Rectal smooth muscle tissue (tissue), 1 donor: ENCODE results near the gene PTTG2.
"Not testable (repeated sequence)": the region's sequence is repeated elsewhere in the genome, so short reads cannot be mapped to it uniquely, and the experiment has no call there.

Source experiments
- H3K27ac ChIP-seq: one replicate; pipeline ENCODE4 v1.7.0; 2013; ENCODE audit warnings: low read depth, low read length, inconsistent platforms
- H3K27me3 ChIP-seq: one replicate; pipeline ENCODE4 v1.7.0; 2013; ENCODE audit warnings: low read length; ENCODE audit not compliant: control insufficient read depth, insufficient read depth
- H3K36me3 ChIP-seq: one replicate; pipeline ENCODE4 v1.7.0; 2013; ENCODE audit warnings: low read length; ENCODE audit not compliant: control insufficient read depth, insufficient read depth
- H3K4me1 ChIP-seq: one replicate; pipeline ENCODE4 v1.7.0; 2013; ENCODE audit warnings: low read length; ENCODE audit not compliant: control insufficient read depth, insufficient read depth
- H3K4me3 ChIP-seq: one replicate; pipeline ENCODE4 v1.7.0; 2013; ENCODE audit warnings: low read length
- H3K9ac ChIP-seq: one replicate; pipeline ENCODE4 v1.7.0; 2013; ENCODE audit warnings: low read length

Gene PTTG2

GRCh38 chr4:37964734-37965457, 4.7 kb downstream of the PTTG2 start:
- Histone ChIP-seq H3K36me3 (no peaks in the 10 kb centered on the region), H3K9ac (no peak overlapping the region), H3K4me1 (peaks cover 8% of the 10 kb centered on the region), H3K4me3 (no peak overlapping the region), H3K27ac (no peak overlapping the region), H3K27me3 (no peaks in the 10 kb centered on the region)

GRCh38 chr4:37966044-37966443, 5.8 kb downstream of the PTTG2 start:
- Histone ChIP-seq H3K4me3 (no peak overlapping the region), H3K4me1 (peaks cover 11% of the 10 kb centered on the region), H3K27ac (no peak overlapping the region), H3K9ac (no peak overlapping the region), H3K36me3 (no peaks in the 10 kb centered on the region), H3K27me3 (no peaks in the 10 kb centered on the region)

- H3K36me3 ChIP-seq, result no peaks in the 10 kb centered on the region
- H3K9ac ChIP-seq, result no peak overlapping the region
- no peak overlapping the region for H3K4me3 ChIP-seq
- H3K27me3 ChIP-seq, result no peaks in the 10 kb centered on the region
- peaks cover 11% of the 10 kb centered on the region for H3K4me1 ChIP-seq
- peak overlapping the region; percentile 14 for H3K27ac ChIP-seq
These were observed 7.5 kb downstream of the PTTG2 start for GRCh38 chr4:37967736-37968135.

- Histone ChIP-seq H3K27ac (no peak overlapping the region), H3K4me3 (no peak overlapping the region), H3K4me1 (peaks cover 11% of the 10 kb centered on the region), H3K36me3 (no peaks in the 10 kb centered on the region), H3K9ac (no peak overlapping the region), H3K27me3 (no peaks in the 10 kb centered on the region)
These were observed 8.5 kb downstream of the PTTG2 start for GRCh38 chr4:37968747-37969146.

- H3K4me1 ChIP-seq, result peaks cover 11% of the 10 kb centered on the region
- no peak overlapping the region for H3K9ac ChIP-seq
- peak overlapping the region; percentile 50 for H3K27ac ChIP-seq
- no peaks in the 10 kb centered on the region for H3K27me3 ChIP-seq
- H3K36me3 ChIP-seq, result no peaks in the 10 kb centered on the region
- H3K4me3 ChIP-seq, result no peak overlapping the region
These were observed 10.5 kb downstream of the PTTG2 start for GRCh38 chr4:37970702-37971101.

GRCh38 chr4:37971202-37971601, 11.0 kb downstream of the PTTG2 start:
- Histone ChIP-seq H3K4me3 (no peak overlapping the region), H3K27ac (peak overlapping the region; percentile 50), H3K27me3 (no peaks in the 10 kb centered on the region), H3K9ac (no peak overlapping the region), H3K4me1 (peaks cover 11% of the 10 kb centered on the region), H3K36me3 (no peaks in the 10 kb centered on the region)

GRCh38 chr4:37973441-37973840, 13.2 kb downstream of the PTTG2 start:
- H3K4me1 ChIP-seq, result peaks cover 8% of the 10 kb centered on the region
- H3K9ac ChIP-seq, result no peak overlapping the region
- H3K27ac ChIP-seq, result no peak overlapping the region
- H3K4me3 ChIP-seq, result no peak overlapping the region
- H3K36me3 ChIP-seq, result no peaks in the 10 kb centered on the region
- H3K27me3 ChIP-seq, result no peaks in the 10 kb centered on the region

GRCh38 chr4:37975321-37975822, 15.2 kb downstream of the PTTG2 start:
- not testable (repeated sequence) for H3K4me3 ChIP-seq, H3K36me3 ChIP-seq, H3K4me1 ChIP-seq, H3K27ac ChIP-seq, H3K27me3 ChIP-seq, H3K9ac ChIP-seq

- peaks cover 13% of the 10 kb centered on the region for H3K4me1 ChIP-seq
- peak overlapping the region; percentile 67 for H3K4me3 ChIP-seq
- H3K36me3 ChIP-seq, result no peaks in the 10 kb centered on the region
- peak overlapping the region; percentile 83 for H3K27ac ChIP-seq
- peak overlapping the region; percentile 27 for H3K9ac ChIP-seq
- H3K27me3 ChIP-seq, result no peaks in the 10 kb centered on the region
These were observed 16.3 kb downstream of the PTTG2 start for GRCh38 chr4:37976507-37976906.

- peak overlapping the region; percentile 27 for H3K9ac ChIP-seq
- H3K27me3 ChIP-seq, result no peaks in the 10 kb centered on the region
- peaks cover 16% of the 10 kb centered on the region for H3K4me1 ChIP-seq
- H3K36me3 ChIP-seq, result no peaks in the 10 kb centered on the region
- H3K27ac ChIP-seq, result peak overlapping the region; percentile 93
- peak overlapping the region; percentile 78 for H3K4me3 ChIP-seq
These were observed 16.8 kb downstream of the PTTG2 start for GRCh38 chr4:37976991-37977470.

GRCh38 chr4:37977471-37978247, 17.5 kb downstream of the PTTG2 start:
- Histone ChIP-seq H3K27ac (peak overlapping the region; percentile 93), H3K4me3 (peak overlapping the region; percentile 78), H3K36me3 (no peaks in the 10 kb centered on the region), H3K27me3 (no peaks in the 10 kb centered on the region), H3K4me1 (peaks cover 21% of the 10 kb centered on the region), H3K9ac (peak overlapping the region; percentile 82)

- no peaks in the 10 kb centered on the region for H3K36me3 ChIP-seq
- H3K4me3 ChIP-seq, result peak overlapping the region; percentile 78
- peak overlapping the region; percentile 67 for H3K9ac ChIP-seq
- peaks cover 21% of the 10 kb centered on the region for H3K4me1 ChIP-seq
- peak overlapping the region; percentile 93 for H3K27ac ChIP-seq
- H3K27me3 ChIP-seq, result no peaks in the 10 kb centered on the region
These were observed 18.2 kb downstream of the PTTG2 start for GRCh38 chr4:37978248-37978924.
